Measurements from ENCODE around the gene FBLN2.

Gene FBLN2

GRCh38 chr3:13533885-13534301, 15.0 kb upstream of the FBLN2 start:
- DNase-seq: no peak

DNA sequence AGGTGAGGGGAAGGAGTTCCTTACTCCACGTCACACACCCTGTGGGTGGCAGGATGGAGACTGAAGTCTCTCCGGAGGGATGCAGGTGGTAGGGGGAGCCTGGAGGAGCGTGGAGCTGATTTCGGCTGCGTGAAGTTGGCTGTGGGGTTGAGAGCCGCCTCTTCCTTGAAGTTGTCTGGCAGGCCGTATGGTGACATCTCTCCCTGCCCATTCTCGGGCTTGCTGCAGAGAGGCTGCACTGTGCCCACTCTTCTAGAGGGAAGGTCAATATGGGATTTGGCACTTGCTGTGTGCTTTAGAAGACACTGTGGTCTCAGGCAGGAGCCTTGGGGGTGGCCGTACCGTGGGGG, 13.4 kb upstream of the FBLN2 start:
- no peak for DNase-seq

- DNase-seq: no peak
These were observed 13.0 kb upstream of the FBLN2 start for GRCh38 chr3:13535905-13536304.

GRCh38 chr3:13536432-13536831, 12.5 kb upstream of the FBLN2 start:
- DNase-seq: no peak

- no peak for DNase-seq
These were observed 12.1 kb upstream of the FBLN2 start for GRCh38 chr3:13536832-13537231.

DNA sequence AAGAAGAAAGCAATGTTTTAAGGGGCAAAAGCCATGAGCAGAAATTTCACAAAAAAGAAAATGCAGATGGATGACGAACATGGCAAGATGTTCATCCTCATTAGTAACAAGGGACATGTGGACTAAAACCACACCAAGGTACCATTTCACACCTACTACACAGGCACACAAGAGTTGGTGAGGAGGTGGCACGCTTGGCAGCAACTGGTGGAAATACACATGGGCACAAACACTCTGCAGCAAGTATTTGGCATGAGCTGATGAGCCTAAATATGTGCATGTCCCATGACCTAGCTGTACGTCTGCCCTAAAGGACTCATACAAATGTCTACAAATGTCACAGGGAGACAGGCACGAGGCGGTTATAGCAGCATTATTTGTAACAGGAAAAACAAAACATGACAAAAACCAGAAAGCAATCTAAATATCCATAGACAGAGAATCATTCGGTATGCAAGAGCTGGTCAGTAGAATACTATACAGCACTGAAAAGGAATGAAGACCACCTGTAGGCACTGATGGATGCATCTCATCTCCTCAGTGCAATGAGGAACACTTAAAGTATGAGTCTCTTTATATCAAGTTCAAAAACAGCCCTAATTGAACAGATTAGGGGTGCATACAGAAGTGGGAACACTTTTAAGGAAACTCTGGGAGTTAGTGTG, 11.5 kb upstream of the FBLN2 start:
- DNase-seq: no peak

GRCh38 chr3:13537909-13538296, 11.0 kb upstream of the FBLN2 start:
- no peak for DNase-seq

DNA sequence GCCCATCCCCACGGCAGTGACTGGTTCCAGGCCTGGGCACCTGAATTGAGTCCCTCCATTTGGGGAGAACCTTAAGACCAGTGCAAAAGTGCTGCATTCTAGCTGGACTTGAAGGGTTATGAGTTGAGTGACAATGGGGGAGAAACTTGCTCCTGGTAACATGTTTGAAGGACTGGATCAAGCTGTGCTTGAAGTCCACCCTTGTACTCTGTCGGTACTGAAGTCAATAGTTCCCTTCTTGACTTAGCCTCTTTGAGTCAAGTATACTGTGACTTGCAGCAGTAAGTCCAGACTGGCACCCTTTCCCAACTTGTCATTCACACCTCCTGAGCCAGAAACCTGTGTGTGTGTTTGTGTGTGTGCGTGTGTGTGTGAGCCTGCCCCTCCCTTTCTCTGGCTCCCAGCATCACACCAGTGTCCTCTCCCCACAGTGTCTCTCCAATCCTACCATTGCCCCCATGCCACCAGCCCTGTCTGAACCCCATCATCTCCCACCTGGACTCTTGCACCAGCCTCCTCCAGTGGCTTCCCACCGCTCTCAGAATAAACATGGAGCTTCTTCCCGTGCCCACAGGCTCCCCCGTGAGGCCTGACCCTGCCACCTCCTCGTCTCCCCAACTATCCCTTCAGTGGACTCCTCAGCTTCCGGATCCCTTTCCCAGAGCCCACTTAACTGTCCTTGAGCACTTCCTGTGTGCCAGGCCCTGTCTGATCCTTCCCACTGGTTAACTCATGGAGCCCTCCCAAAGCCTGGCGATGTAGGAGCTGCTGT, 10.2 kb upstream of the FBLN2 start:
- no peak for DNase-seq

DNA sequence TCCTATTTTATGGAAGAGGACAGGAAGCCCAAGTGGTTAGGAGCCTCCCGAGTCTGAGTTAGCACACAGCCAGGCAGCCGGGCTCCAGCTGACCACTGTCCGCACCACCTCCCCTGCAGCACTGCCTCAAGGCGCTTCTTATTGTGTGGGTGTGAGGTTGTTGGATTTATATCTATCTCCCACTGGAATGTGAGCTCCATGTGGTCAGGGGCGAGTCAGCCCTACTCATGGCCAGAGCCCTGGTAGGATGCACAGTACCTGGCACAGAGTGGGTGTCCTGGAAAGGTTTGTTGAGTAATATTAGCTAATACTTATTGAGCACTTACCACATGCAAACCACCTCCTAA, 9.7 kb upstream of the FBLN2 start:
- no peak for DNase-seq

GRCh38 chr3:13539671-13540070, 9.3 kb upstream of the FBLN2 start:
- DNase-seq: no peak

- no peak for DNase-seq
These were observed 8.5 kb upstream of the FBLN2 start for GRCh38 chr3:13540297-13540995.

DNA sequence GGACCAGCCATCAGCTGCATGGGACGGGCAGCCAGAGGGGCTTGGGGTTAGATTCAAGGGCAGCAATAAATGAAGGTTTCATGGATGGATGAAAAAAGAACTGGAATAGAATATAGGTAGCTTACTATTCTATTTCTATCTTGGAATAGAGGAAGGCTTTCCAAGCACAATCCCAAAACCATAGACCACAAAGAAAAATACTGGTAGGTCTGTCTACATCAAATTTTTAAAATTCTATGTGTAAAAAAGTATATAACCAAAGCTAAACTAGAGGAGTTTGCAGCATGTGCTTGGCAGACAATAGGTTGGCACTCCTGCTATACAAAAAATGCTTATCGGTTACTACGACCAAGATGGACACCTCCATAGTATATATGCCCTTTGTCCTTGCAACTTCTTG, 7.2 kb upstream of the FBLN2 start:
- DNase-seq: no peak

DNA sequence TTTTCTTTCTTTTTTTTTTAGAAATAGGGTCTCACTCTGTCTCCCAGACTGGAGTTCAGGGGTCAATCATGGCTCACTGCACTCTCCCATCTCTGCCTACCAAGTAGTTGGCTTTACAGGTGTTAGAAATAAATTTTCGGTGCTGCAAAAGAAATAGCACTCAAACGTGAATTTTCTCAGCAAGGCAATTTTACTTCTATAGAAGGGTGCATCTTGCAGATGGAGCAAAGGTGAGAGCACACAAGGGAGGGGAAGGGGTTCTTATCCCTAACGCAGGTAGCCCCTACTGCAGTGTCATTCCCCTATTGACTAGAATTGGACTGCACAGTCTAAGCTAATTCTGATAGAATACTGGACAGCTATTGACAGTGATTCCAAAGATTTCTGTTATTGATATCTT, 6.8 kb upstream of the FBLN2 start:
- no peak for DNase-seq

DNA sequence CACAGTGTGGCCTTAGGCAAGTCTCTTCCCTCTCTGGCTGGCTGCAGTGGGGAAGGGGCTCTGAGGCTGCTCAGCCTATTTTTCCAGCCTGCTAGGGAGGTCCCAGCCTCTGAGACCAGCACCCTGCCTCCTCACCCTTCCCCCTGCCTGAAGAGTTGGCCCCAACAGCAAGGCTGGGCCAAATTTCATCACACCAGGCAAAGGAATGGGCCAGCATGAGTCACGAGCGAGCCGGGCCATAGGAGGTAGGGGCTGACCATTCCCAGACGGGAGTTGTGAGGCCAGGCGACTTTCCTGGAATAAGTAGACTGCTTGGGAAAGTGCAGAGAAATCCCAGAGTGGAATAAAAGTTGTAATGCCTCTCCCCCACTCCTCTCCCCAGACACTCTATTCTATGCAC, 5.7 kb upstream of the FBLN2 start:
- DNase-seq: no peak

- DNase-seq: no peak
These were observed 4.6 kb upstream of the FBLN2 start for GRCh38 chr3:13544293-13544831.

- DNase-seq: no peak
These were observed 3.8 kb upstream of the FBLN2 start for GRCh38 chr3:13544951-13545651.

- DNase-seq: no peak
These were observed 2.9 kb upstream of the FBLN2 start for GRCh38 chr3:13545952-13546454.

DNA sequence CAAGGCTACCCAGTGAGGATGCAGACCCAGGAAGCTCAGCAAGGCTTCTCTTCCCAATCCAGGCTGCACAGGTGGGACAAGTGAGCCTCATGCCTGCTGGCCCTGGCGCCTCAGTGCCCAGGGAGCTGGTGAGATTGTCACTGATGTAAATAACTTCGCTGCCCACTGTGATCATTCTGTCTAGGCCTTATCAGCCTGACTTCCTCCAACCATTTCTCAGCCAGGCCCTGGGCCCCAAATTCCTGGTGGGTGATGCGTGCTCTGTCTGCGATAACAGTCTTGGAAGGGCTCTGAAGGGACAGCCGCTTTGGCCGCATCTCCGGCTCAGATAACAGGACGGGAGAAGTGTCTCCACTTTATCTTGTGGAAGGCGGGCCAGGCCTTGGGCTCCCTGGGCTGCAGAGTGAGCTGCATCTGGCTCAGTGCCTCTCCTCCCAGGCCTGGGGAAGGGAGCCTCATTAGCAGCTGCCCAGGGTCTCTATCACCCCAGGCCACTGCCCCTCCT, 2.2 kb upstream of the FBLN2 start:
- DNase-seq: no peak

DNA sequence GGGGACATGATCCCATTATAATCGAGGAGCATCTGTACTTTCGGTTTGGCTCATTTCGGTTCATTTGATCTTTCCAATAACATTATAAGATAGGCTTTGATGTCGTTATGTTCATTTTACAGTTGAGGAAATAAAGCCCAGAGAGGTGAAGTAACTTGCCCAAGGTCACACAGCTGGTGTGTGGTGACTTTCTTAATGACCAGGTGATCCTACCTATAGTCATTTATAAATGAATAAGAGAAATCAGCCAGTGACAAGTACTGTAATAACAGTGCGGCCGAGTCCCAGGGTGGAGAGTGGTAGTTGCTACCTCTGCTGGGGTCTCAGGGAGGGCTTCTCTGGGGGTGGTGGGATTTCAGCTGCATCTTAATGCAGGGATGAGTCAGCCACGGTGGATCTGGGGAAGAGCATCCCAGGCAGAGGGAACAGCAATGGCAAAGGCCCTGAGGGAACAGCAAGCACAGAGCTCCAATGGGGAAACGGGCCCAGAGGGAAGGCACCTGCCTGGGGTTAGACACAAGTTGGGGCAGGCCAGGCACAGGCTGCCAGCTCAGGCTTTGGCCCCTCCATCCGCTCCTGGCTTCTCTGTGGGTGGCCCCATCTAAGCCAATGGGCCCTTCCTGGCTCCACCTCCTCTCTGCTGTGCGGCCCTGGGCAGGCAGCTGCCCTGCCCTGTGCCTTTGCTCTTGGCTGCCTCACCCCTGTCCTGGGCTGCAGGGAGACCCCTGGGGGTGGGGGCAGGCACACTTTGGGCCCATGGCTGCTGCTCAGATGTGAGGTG, 1.1 kb upstream of the FBLN2 start:
- no peak for DNase-seq

DNA sequence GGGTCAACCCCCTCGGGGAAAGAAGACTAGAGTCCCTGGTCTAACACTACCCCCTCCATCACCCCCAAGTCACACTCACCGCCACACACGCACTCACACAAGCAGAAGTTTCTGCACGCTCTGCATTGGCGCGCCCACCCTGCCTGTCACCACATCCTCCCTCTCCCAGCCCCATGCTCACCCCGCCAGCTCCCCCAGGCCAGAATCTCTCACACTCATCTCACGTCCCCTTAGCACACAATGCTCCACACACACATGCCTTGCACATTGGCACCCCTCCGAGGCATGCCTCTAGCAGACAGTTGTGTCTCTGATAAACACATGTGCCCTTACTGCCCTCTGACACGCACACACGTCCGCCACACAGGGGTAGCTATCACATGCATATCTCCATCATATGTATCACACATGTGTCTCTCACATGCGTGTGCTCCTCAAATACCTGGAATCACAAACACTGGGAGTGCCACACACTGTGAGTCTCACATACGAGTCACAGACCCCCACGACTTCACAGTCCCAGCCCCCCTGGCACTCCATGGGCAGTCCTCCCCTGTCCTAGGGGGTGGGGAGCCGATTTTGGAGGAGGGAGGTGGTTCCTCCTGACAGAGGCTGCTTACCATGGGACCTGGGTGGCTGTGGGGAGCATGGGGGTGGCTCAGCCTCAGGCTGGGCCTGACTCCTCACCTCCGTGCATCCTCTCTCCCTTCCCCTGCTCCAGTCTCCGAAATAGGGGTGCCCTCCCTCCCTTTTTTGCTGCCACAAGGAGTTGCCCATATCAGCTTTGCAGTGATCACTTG, 898 bp downstream of the FBLN2 start:
- no peak for DNase-seq

DNA sequence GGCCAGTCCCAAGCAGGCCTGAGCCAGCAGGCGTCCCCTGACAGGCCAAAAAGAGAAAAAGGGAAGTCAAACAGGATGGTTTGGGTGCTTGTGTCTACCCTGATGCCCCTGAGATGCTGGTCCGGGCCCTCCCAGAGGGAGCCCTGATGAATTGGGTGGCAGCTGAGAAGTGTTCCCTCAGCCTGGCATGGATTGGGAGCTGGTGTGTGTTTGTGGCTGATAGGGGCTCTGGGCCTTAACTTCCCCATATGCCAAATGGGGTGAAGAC, 1.4 kb downstream of the FBLN2 start:
- no peak for DNase-seq

Data from midbrain (tissue), 1 donor.